Fibroblast of villous mesenchyme (primary cell): ENCODE measurements around the gene GLRX. TPM values are rescaled to one million over a fixed set of nuclear protein-coding genes. Genes with fewer than 3 reads are reported as not detected.
"Not testable (repeated sequence)": the region's sequence is repeated elsewhere in the genome, so short reads cannot be mapped to it uniquely, and the experiment has no call there.

Experiments
- DNase-seq: peaks from one replicate; pipeline ENCODE4 v3.0.0-alpha.2; 2010; ENCODE audit warnings: low read depth
- H3K4me3 ChIP-seq: 2 replicates; pipeline ENCODE4 v1.5.1; 2011; ENCODE audit warnings: low read depth, mild to moderate bottlenecking, low read length
- total RNA-seq: library from RNA; depleted of rRNA; stranded (reverse); fragments of >200 nt; gene quantifications from 2 replicates; pipeline ENCODE4 v1.2.3, GENCODE V29; 2012
- TF ChIP-seq, protein P1 (sequence below): IDR thresholded peaks from 2 replicates; pipeline ENCODE4 v1.5.1; 2012; ENCODE audit warnings: low read depth, mild to moderate bottlenecking, low read length; ENCODE audit not compliant: insufficient read depth

Gene GLRX
- total RNA-seq, 1 donor, result 437 TPM

DNA sequence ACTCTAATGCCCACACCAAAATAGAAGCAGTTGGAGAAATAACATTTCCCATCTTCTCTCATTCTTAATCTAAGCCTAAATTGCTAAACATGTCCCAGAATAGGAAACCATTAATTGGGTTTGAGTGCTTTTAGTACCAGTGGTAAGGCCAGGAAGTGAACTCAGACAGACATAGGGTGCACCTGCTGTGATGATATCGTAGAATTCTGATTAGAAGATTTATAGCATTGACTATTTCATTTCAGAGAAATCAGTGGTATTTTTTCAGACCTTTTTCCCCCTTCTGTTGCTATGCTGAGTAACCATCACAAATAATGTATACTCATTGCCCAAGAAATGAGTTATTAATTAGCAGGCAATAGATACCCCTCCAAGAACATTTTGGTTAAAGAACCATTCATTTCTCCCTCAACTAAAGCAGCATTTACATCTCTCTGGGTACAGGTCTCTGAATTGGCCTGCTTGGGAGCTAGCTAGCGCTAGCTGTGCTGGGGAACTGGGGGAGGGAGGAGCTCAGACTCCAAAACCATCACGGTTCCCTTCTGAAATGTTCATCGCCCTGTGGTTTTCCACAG lies 7.3 kb downstream of the GLRX start:
- no peak overlapping the region for H3K4me3 ChIP-seq
- no peak for DNase-seq
- TF ChIP-seq, protein P1, sequence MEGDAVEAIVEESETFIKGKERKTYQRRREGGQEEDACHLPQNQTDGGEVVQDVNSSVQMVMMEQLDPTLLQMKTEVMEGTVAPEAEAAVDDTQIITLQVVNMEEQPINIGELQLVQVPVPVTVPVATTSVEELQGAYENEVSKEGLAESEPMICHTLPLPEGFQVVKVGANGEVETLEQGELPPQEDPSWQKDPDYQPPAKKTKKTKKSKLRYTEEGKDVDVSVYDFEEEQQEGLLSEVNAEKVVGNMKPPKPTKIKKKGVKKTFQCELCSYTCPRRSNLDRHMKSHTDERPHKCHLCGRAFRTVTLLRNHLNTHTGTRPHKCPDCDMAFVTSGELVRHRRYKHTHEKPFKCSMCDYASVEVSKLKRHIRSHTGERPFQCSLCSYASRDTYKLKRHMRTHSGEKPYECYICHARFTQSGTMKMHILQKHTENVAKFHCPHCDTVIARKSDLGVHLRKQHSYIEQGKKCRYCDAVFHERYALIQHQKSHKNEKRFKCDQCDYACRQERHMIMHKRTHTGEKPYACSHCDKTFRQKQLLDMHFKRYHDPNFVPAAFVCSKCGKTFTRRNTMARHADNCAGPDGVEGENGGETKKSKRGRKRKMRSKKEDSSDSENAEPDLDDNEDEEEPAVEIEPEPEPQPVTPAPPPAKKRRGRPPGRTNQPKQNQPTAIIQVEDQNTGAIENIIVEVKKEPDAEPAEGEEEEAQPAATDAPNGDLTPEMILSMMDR, result no peak

DNA sequence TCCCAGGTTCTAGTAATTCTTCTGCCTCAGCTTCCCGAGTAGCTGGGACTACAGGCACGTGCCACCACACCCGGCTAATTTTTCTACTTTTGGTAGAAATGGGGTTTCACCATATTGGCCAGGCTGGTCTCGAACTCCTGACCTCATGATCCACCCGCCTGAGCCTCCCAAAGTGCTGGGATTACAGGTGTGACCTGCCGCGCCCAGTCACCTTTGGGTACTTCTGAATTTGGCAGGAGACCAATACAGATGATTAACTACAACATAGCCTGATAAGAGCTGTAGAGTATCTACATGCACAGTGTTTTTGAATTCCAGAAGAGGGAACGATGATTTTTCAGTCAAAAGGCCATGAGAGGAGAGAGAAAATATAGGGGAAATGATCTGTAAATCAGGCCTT lies 9.5 kb downstream of the GLRX start:
- not testable (repeated sequence) for H3K4me3 ChIP-seq, DNase-seq

DNA sequence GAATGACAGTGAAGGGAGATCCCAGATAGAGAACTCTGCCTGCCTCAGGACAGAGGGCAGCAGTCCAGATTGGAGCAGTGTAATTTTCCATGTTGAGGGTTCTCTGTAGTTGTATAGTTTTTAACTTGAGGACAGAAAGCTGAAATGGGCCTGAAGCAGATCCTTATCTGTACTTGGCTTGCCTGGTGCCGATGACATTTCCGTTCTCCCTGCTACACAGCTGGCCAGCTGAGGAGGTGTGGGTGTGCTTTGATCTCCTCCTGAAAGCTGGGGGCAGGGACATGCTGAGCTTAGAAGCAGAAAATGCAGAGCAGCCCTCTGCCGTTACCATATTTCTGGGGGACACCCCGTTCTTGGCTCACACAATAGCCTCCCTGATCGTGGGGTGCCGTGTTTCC lies 10.5 kb downstream of the GLRX start:
- TF ChIP-seq, protein P1, result no peak
- no peak overlapping the region for H3K4me3 ChIP-seq
- DNase-seq, result peak; percentile 92

DNA sequence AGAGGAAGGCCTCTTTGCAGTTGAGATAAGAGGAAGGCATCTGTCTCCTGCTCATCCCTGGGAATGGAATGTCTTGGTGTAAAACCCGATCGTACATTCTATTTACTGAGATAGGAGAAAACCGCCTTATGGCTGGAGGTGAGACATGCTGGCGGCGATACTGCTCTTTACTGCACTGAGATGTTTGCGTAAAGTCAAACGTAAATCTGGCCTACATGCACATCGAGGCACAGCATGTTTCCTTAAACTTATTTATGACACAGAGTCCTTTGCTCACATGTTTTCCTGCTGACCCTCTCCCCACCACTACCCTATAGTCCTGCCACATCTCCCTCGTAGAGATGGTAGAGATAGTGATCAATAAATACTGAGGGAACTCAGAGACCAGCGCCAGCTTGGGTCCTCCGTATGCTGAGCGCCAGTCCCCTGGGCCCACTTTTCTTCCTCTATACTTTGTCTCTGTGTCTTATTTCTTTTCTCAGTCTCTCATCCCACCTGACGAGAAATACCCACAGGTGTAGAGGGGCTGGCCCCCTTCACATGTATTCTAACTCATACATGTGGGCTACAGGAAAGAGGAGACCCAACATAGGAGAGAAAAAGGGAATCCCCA lies 11.0 kb downstream of the GLRX start:
- DNase-seq, result peak; percentile 62
- H3K4me3 ChIP-seq, result not testable (repeated sequence)

DNA sequence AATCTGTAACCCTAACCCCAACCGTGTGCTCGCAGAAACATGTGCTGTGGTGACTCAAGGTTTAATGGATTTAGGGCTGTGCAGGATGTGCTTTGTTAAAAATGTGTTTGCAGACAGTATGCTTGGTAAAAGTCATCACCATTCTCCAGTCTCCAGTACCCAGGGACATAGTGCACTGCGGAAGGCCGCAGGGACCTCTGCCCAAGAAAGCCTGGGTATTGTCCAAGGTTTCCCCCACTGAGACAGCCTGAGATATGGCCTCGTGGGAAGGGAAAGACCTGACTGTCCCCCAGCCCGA lies 11.5 kb downstream of the GLRX start:
- not testable (repeated sequence) for H3K4me3 ChIP-seq
- peak; percentile 67 for DNase-seq

DNA sequence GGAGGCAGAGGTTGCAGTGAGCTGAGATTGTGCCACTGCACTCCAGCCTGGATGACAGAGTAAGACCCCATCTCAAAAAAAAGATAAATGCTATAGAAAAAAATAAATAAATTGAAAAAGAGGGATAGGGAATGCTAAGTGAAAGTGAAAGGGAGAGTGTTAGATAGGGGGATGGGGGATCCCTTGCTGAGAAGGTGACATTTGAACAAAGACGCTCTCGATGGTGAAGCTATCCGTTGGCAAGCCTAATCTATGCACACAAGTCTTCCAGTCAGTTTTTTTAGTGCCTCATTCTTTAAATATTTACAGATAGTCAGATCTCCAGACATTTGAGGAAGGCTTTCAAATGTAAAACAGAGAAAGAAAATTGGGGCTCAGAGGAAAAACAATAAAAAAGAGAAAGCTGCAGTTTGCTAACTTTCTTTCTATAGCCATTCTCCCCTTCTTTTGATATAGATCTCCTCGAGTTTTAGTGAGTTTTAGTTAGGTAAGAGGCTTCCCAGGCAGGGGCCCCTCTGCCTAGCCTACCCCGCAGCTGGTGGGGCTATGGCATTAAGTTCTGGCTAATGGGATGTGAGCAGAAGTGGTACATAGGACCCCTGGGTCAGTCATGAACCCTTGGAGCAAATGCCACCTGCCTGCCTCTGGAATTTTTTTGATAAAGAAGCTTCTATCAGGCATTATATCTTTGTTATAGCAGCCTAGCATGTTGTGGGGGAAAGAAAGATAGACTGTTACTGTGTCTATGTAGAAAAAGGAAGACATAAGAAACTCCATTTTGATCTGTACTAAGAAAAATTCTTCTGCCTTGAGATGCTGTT lies 12.0 kb downstream of the GLRX start:
- TF ChIP-seq, protein P1, result no peak
- DNase-seq, result no peak
- no peak overlapping the region for H3K4me3 ChIP-seq

DNA sequence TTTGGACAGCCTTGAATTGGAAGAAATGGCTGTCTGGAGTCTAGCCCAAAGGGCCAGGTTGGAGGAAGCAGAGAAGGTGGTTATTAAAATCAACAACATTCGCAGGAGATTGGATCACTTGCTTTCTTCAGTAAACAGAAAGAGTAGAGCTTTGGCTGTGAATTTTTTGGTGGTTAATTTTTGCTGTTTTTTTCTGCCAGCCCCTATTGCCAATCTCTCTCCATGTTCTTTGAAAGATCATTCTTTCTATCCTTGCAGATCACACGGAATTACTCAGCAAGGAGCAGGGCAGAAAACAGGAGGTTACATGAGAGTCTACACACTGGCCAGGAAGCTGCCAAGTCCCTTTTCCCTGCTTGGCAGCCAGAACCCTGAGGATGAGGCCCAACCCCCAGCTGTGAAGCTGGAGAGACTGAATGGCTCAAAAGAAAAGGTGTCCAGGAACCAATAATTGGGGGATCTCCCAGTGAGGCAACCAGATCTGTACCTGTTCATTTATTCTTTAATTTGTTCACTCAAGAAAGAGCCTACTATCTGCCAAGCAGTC lies 13.0 kb downstream of the GLRX start:
- peak; percentile 37 for DNase-seq
- TF ChIP-seq, protein P1, result no peak
- H3K4me3 ChIP-seq, result no peak overlapping the region

DNA sequence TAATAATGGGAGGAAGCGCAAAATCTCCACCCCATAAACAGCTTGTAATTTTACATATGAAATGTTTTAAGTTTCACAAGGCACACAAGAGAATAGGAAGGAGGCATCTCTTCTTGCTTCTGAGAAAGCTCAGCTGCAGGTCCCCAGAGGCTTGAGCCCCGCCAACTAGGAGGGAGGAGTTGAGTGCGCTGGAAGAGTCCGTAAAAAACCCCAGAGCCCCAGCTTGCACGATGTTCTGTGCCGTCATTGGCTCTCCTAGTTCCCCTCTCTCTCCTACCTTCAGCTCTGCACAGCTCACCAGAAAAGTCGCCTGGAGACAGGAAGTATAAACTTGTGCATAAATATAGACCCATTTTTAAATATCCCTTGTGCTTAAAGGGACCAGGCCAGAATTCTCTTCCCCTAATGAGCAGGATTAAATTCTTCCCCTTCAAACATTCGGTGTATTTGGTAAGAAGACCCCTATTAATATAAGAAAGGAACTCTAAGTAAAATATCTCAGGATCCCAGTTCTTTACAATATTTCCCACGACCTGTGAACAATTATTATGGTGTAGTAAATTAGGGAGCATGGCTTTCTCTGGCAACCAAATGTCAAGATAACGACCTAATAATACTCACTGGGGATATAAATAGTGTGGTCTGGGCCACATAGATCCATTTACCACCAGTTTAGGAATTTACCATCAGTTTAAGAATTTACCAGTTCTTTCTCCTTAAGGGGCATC lies 13.7 kb downstream of the GLRX start:
- peak; percentile 84 for DNase-seq
- TF ChIP-seq, protein P1, result no peak
- H3K4me3 ChIP-seq, result no peak overlapping the region
